ENCODE results near the gene APOL3. TPM values are rescaled to one million over a fixed set of nuclear protein-coding genes. Genes with fewer than 3 reads are reported as not detected.
"Not testable (repeated sequence)": the region's sequence is repeated elsewhere in the genome, so short reads cannot be mapped to it uniquely, and the experiment has no call there.

Gene APOL3
- total RNA-seq, 1 experiment from 2014 or later = not detected

- no peaks in the 10 kb centered on the region for H3K4me1 ChIP-seq (ENCODE audit: insufficient read depth, low read length)
- no peak overlapping the region for H4K91ac ChIP-seq (ENCODE audit: insufficient read length, low read depth, low read length)
- no peaks in the 10 kb centered on the region for H3K9me3 ChIP-seq (ENCODE audit: control insufficient read depth, low read depth, low read length)
- H3K56ac ChIP-seq (ENCODE audit: insufficient read length, low read depth, low read length) = no peak overlapping the region
- H3K27me3 Mint-ChIP-seq (ENCODE audit: low read depth) = peaks cover 22% of the 10 kb centered on the region
- no peak overlapping the region for H3K14ac ChIP-seq (ENCODE audit: insufficient read depth, low read length)
- no peak overlapping the region for H3K27ac ChIP-seq (ENCODE audit: insufficient read length, low read depth, low read length)
- H3K79me2 ChIP-seq (ENCODE audit: insufficient read depth, low read length) = no peaks in the 10 kb centered on the region
- H3T11ph ChIP-seq (ENCODE audit: low read length) = no peak overlapping the region
- no peak overlapping the region for H2AFZ ChIP-seq (ENCODE audit: low read length)
- no peak overlapping the region for H4K5ac ChIP-seq (ENCODE audit: insufficient read length, low read depth, low read length)
- no peaks in the 10 kb centered on the region for H3K27me3 ChIP-seq (ENCODE audit: insufficient read depth, low read length)
- H3K27ac Mint-ChIP-seq = no peak overlapping the region
- no peak overlapping the region for H3K4ac ChIP-seq (ENCODE audit: low read depth, low read length)
- no peak overlapping the region for H3K23ac ChIP-seq (ENCODE audit: insufficient read length, low read depth, low read length)
- H3K36me3 Mint-ChIP-seq (ENCODE audit: insufficient read depth in 1 of 3, low read depth in 3 of 3) = no peaks in the 10 kb centered on the region; a peak in 2 of 7 replicates
- H3K18ac ChIP-seq (ENCODE audit: insufficient read length, low read depth, low read length) = no peak overlapping the region
- no peak overlapping the region; a peak in 1 of 5 replicates for H3K4me3 Mint-ChIP-seq
- H2AK5ac ChIP-seq (ENCODE audit: insufficient read length, low read length) = no peak overlapping the region
- H3K4me1 Mint-ChIP-seq = peaks cover 0 to 3% of the 10 kb centered on the region in 2 experiments; a peak in 1 of 4 replicates
- H3K4me2 ChIP-seq (ENCODE audit: insufficient read depth, insufficient read length, low read length) = no peak overlapping the region
- H2BK15ac ChIP-seq (ENCODE audit: low read depth, low read length) = no peak overlapping the region
- no CpG with 5 or more reads among the region's 3 CpGs for WGBS (ENCODE audit: extremely low coverage, insufficient read length, low lambda C conversion rate)
- no peak overlapping the region for H4K8ac ChIP-seq (replicated peaks; ENCODE audit: insufficient read length, low read depth, low read length)
- H3K23me2 ChIP-seq (ENCODE audit: insufficient read length, low read depth, low read length, poor library complexity, severe bottlenecking) = no peaks in the 10 kb centered on the region
- no peak overlapping the region for H2BK12ac ChIP-seq (ENCODE audit: insufficient read length, low read depth, low read length)
- no peak for DNase-seq
- H3K9me3 Mint-ChIP-seq = peaks cover 9 to 24% of the 10 kb centered on the region in 2 experiments
- H2BK120ac ChIP-seq (ENCODE audit: low read depth, low read length, poor library complexity, severe bottlenecking) = no peak overlapping the region
- no peak overlapping the region for H3K9ac ChIP-seq (ENCODE audit: extremely low read depth, insufficient read length, low read length)
- H3K79me1 ChIP-seq (ENCODE audit: insufficient read depth, low read depth, low read length, poor library complexity, severe bottlenecking) = no peaks in the 10 kb centered on the region
- H2BK20ac ChIP-seq (ENCODE audit: low read depth, low read length, poor library complexity, severe bottlenecking) = no peak overlapping the region
- H2BK5ac ChIP-seq (ENCODE audit: insufficient read length, low read length) = no peak overlapping the region
- TF ChIP-seq, protein P1, sequence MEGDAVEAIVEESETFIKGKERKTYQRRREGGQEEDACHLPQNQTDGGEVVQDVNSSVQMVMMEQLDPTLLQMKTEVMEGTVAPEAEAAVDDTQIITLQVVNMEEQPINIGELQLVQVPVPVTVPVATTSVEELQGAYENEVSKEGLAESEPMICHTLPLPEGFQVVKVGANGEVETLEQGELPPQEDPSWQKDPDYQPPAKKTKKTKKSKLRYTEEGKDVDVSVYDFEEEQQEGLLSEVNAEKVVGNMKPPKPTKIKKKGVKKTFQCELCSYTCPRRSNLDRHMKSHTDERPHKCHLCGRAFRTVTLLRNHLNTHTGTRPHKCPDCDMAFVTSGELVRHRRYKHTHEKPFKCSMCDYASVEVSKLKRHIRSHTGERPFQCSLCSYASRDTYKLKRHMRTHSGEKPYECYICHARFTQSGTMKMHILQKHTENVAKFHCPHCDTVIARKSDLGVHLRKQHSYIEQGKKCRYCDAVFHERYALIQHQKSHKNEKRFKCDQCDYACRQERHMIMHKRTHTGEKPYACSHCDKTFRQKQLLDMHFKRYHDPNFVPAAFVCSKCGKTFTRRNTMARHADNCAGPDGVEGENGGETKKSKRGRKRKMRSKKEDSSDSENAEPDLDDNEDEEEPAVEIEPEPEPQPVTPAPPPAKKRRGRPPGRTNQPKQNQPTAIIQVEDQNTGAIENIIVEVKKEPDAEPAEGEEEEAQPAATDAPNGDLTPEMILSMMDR (conservative IDR thresholded peaks at IDR 0.05) = no peak
- H4K20me1 ChIP-seq (ENCODE audit: control insufficient read depth, insufficient read depth, insufficient read length) = no peaks in the 10 kb centered on the region
Observed at GRCh38 chr22:36210224-36210623, 49.7 kb upstream of the APOL3 start.

DNA sequence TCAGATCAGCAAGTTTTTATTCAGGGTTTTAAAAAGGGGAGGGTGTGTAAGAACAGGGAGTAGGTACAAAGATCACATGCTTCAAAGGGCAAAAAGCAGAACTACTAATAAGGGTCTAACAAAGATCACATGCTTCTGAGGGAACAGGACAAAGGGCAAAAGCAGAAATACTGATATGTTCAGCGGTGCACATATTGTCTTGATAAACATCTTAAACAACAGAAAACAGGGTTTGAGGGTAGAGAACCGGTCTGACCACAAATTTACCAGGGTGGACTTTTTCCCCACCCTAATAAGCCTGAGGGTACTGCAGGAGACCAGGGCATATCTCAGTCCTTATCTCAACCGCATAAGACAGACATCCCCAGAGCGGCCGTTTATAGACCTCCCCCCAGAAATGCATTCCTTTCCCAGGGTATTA lies 48.9 kb upstream of the APOL3 start:
- peaks cover 9 to 24% of the 10 kb centered on the region in 2 experiments for H3K9me3 Mint-ChIP-seq
- H3K23ac ChIP-seq (ENCODE audit: insufficient read length, low read depth, low read length); H4K8ac ChIP-seq (replicated peaks; ENCODE audit: insufficient read length, low read depth, low read length); H3K14ac ChIP-seq (ENCODE audit: insufficient read depth, low read length); DNase-seq; H3K4me2 ChIP-seq (ENCODE audit: insufficient read depth, insufficient read length, low read length); H3K4ac ChIP-seq (ENCODE audit: low read depth, low read length); H3K9me3 ChIP-seq (ENCODE audit: control insufficient read depth, low read depth, low read length); H2BK15ac ChIP-seq (ENCODE audit: low read depth, low read length); H4K91ac ChIP-seq (ENCODE audit: insufficient read length, low read depth, low read length); H3K4me1 ChIP-seq (ENCODE audit: insufficient read depth, low read length); H3T11ph ChIP-seq (ENCODE audit: low read length); H3K18ac ChIP-seq (ENCODE audit: insufficient read length, low read depth, low read length); H3K27ac Mint-ChIP-seq; H3K79me2 ChIP-seq (ENCODE audit: insufficient read depth, low read length); H2BK12ac ChIP-seq (ENCODE audit: insufficient read length, low read depth, low read length); H3K56ac ChIP-seq (ENCODE audit: insufficient read length, low read depth, low read length); H2AFZ ChIP-seq (ENCODE audit: low read length); H3K36me3 Mint-ChIP-seq (ENCODE audit: insufficient read depth in 1 of 3, low read depth in 3 of 3); H2AK5ac ChIP-seq (ENCODE audit: insufficient read length, low read length); H3K4me3 Mint-ChIP-seq; H4K5ac ChIP-seq (ENCODE audit: insufficient read length, low read depth, low read length); H3K27me3 ChIP-seq (ENCODE audit: insufficient read depth, low read length); H2BK20ac ChIP-seq (ENCODE audit: low read depth, low read length, poor library complexity, severe bottlenecking); H3K23me2 ChIP-seq (ENCODE audit: insufficient read length, low read depth, low read length, poor library complexity, severe bottlenecking); H3K27ac ChIP-seq (ENCODE audit: insufficient read length, low read depth, low read length); H4K20me1 ChIP-seq (ENCODE audit: control insufficient read depth, insufficient read depth, insufficient read length); H3K9ac ChIP-seq (ENCODE audit: extremely low read depth, insufficient read length, low read length); H3K4me1 Mint-ChIP-seq; H3K79me1 ChIP-seq (ENCODE audit: insufficient read depth, low read depth, low read length, poor library complexity, severe bottlenecking); H2BK120ac ChIP-seq (ENCODE audit: low read depth, low read length, poor library complexity, severe bottlenecking); H2BK5ac ChIP-seq (ENCODE audit: insufficient read length, low read length): not testable (repeated sequence)
- WGBS (ENCODE audit: extremely low coverage, insufficient read length, low lambda C conversion rate) = no CpG with 5 or more reads among the region's 5 CpGs
- peaks cover 22% of the 10 kb centered on the region for H3K27me3 Mint-ChIP-seq (ENCODE audit: low read depth)
